ENCODE data around the gene EPHA3.

Gene EPHA3

DNA sequence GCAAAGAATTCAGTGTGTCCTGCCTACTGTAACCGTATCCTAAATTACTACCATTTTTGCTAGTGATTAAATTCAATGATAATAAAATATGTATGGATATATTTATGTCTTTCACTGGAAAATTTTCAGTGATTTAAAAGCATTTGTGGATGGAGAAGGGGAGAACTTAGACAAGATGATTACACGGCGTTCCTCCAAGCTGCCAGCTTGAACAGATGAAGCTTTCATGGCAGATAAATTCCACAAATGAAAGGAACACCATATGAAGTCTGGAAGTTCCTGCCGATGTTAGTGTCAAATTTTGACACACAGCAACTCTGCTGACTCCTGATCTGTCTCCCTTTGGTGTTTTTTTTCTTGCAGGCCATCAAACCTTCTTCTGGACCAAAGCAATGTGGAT lies 364.7 kb downstream of the EPHA3 start:
- no peak for DNase-seq

DNA sequence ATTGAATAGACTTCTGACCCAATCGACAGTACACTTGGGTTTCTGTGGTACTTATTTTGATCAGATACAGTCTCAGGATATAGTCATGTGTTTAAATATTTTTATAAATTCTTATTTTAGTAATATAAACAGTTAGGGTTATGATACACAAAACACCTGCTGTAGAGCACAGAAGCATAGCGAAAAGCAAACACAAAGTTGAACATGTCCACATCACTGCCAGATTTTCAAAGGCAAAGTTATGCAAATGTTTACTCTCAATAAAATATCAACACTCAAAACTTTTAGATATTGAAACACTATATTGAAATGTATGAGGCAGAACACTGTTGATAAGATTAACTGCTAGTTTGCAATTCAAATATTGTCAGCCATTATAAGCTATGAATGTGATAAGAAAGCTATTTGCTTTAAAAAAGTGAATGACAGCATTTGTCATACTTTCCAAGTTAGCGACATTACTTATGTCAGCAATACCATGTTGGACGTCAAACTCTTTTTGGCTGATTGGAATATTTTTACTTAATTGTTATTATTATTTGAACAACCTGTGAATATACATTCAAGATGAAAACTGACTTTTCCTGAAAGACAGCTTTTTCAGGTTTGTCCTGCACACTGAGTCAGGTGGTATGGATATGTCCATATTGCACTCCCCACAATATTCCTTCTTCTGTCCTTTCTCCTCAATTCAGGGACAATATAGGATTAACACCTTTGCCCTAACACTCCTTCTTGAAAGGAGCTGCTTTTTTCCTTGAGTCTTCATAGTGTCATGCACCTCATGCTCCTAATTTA lies 367.1 kb downstream of the EPHA3 start:
- DNase-seq: no peak

- no peak for DNase-seq
These were observed 381.6 kb downstream of the EPHA3 start for GRCh38 chr3:89488800-89489580.

DNA sequence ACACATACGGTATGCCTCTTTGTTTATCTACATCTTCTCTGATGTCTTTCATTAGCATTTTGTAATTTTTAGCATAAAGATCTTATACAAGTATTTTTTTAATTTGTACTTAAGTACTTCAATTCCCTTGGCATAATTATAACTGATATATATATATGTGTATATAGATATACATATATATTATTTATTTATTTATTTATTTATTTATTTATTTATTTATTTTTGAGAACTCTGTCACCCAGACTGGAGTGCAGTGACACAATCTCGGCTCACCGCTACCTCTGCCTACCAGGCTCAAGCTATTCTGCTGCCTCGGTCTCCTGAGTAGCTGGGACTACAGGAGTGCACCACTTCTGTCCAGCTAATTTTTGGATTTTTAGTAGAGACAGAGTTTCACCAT lies 382.7 kb downstream of the EPHA3 start:
- no peak for DNase-seq

DNA sequence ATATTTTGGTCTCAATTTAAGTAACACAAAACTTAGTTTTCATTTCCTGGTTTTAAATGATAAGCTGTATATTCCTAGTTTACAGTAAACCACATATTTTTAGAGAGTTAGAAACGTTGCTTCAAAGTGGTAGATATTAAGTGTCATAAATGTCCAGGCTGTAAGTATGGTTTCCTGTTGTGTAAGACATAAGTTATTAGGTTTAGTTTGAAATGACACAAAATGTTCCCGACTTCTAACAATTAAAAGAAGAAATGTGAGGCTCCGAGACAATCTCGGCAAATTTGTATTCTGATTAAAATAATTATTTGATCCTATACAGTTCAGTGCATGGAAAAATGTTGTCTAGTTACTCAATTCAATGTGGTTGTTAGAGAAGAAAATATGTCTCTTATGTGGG lies 387.3 kb downstream of the EPHA3 start:
- DNase-seq: no peak

GRCh38 chr3:89503891-89504391 lies 396.5 kb downstream of the EPHA3 start:
- no peak for DNase-seq

DNA sequence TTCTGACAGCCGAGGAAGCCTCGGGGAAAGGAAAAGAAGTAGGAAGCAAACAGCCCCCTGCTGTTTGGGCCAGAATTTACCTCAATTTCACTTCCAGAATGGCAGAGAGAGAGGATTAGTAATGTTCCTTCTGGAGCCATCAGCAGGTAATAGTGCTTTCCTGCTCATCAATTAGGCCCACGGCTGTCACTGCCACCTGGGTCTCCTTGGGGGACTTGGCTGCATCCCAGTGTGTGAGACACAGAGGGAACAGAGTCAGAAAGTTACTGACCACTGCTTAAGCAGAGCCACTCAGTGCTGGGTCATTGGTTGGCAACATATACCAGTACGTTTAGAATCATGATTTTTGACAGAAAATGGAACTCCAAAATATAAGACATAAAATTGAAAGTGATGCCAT lies 397.0 kb downstream of the EPHA3 start:
- DNase-seq: no peak

DNA sequence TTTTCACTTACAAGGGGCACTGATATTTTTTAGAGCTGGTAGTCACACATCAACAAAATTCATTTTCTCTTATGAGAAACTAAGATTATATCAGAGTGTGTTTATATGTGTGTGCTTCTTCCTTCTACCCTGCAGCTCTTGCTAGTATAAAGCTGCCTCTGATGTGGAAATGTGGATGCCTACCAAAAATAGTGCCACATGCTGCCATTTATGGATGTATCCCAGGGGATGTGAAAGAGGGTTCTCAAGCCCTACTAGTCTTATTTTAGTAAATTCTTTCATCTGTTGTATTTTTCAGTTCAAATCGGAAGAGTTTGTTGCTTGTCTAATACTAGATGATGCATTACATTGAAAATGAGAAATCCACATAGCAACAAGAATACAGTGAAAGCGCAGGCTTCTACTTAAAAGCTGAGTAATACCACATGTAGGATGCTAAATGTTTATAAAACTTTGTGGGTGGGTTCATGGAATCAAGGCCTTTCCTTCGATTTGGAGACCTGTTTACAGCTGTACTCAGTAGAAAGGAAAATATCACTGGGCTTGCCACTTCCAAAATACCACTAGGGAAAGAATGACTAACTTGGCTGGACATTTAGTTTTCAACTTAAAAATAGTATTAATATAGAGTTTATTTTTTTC lies 399.2 kb downstream of the EPHA3 start:
- no peak for DNase-seq

GRCh38 chr3:89521328-89521727 lies 413.9 kb downstream of the EPHA3 start:
- no peak for DNase-seq

- no peak for DNase-seq
These were observed 414.7 kb downstream of the EPHA3 start for GRCh38 chr3:89522155-89522554.

GRCh38 chr3:89525609-89526008 lies 418.2 kb downstream of the EPHA3 start:
- DNase-seq: no peak

DNA sequence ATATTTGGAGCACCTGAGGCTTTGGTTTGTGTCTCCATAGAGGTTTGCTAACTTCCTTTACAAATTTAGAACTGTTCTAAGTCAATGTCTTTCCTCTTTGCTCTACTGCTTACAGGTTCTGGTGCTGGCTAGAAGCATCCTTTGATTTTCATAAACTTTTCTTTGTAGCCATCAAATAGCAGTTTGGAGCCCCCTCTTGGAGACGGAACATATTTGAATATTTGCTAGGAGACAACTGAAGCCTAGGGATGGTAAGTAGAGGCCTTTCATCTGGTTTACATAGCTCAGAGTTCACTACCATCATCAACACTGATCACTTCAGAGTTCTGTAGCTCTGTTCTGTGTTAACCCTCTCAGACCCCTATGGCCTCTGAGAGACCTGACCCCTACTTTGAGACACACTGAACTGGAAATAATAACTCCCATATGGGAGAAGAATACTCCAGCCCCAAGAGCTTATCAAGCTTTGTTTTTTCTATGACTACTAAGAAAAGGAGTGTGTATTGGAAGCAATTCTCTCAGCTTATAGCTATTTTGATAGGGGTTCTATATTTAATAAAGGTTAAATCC lies 420.4 kb downstream of the EPHA3 start:
- no peak for DNase-seq
